Neural cell (in vitro differentiated cells): ENCODE measurements around the gene STK24.

ENCODE experiments used
- CTCF ChIP-seq: fragments of 450-650 bp; IDR thresholded peaks from 2 replicates; pipeline ENCODE4 v1.5.1; 2014; ENCODE audit warnings: antibody characterized with exemption, mild to moderate bottlenecking, moderate library complexity; ENCODE audit not compliant: poor library complexity, severe bottlenecking
- EP300 ChIP-seq: fragments of 450-650 bp; conservative IDR thresholded peaks from 2 replicates; pipeline ENCODE4 v1.6.1; 2014; ENCODE audit warnings: antibody characterized with exemption, mild to moderate bottlenecking, moderate library complexity; ENCODE audit not compliant: poor library complexity, severe bottlenecking
- EZH2 ChIP-seq: fragments of 200-600, 300-800 bp; shearing (Covaris generic), sonication (generic); IDR thresholded peaks from 2 replicates; pipeline ENCODE4 v1.6.1; 2014; ENCODE audit warnings: antibody characterized with exemption, low read length, borderline replicate concordance, mild to moderate bottlenecking; ENCODE audit not compliant: insufficient read depth, poor library complexity, severe bottlenecking
- MXI1 ChIP-seq: fragments of 450-650 bp; conservative IDR thresholded peaks from 2 replicates; pipeline ENCODE4 v1.6.1; 2014; ENCODE audit warnings: antibody characterized with exemption, mild to moderate bottlenecking; ENCODE audit not compliant: poor library complexity, severe bottlenecking
- REST ChIP-seq: IDR thresholded peaks from 2 replicates; pipeline ENCODE4 v1.6.1; 2012; ENCODE audit warnings: borderline replicate concordance

GRCh38 chr13:98537306-98537705 lies 39.6 kb downstream of the STK24 start:
- TF ChIP-seq MXI1 (no peak), CTCF (no peak), REST (no peak), EZH2 (no peak), EP300 (no peak)
